IPS-11a (cell line): ENCODE results near the gene TCTN3.
"Not testable (repeated sequence)": the region's sequence is repeated elsewhere in the genome, so short reads cannot be mapped to it uniquely, and the experiment has no call there.

ENCODE experiments used
- H3K4me3 ChIP-seq: one replicate; pipeline ENCODE4 v1.5.1; 2013; ENCODE audit warnings: low read depth, low read length, control low read depth

Gene TCTN3

GRCh38 chr10:95637140-95637539 lies 56.6 kb downstream of the TCTN3 start:
- no peak overlapping the region for H3K4me3 ChIP-seq

DNA sequence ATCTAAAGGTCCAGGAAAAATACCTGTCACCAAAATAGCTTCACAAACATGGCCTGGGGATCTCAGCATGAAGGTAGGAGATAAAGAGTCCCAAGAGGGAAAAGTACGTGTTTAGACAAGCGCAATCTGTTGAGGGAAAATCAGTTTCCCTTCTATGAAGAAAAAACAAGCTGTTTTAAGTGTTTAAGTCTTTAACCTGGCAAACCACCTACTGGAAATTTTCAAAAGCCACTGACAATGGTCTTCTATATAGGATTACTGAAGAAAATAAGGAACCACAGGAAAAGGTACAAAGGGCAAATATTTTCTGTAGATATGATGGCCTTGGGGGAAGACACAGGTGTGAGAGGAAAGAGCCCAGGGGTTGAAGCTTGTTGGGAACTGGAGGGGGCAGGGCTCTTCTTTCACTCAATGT lies 58.4 kb downstream of the TCTN3 start:
- no peak overlapping the region for H3K4me3 ChIP-seq

GRCh38 chr10:95628786-95629185 lies 64.9 kb downstream of the TCTN3 start:
- H3K4me3 ChIP-seq = no peak overlapping the region

DNA sequence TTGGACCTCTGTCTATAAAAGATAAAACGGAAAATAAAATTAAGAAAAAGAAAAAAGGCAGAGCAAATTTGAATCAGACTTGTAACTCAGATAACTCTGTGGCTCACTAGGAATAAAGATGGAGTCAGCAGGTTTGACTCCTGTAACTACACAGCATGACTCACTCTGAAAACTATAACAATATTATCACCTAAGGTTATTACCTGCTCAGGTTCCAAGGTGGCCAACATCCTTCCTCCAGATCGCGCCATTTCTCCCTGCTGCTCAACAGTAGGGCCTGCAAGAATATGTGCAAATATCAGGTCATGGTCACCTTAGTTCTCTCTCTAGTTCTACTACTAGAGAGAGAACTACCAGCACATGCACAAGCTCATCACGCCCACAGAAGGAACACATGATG lies 67.2 kb downstream of the TCTN3 start:
- no peak overlapping the region for H3K4me3 ChIP-seq

- not testable (repeated sequence) for H3K4me3 ChIP-seq
Observed at GRCh38 chr10:95620415-95620814, 73.3 kb downstream of the TCTN3 start.

DNA sequence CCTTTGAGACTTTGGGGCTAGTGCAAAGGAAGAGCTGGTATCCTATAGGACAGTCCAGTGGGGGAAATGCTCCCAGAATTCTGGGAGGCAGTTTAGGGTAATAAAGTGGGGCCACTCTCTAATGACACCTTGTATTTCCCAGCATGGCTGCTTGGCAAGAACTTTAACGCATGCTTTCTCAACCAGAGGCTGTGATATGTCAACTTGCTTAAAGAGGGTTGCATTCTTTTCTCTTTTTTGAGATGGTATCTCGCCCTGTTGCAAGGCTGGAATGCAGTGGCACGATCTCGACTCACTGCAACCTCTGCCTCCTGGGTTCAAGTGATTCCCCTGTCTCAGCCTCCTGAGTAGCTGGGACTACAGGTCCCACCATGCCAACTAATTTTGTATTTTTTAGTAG lies 75.6 kb downstream of the TCTN3 start:
- H3K4me3 ChIP-seq = no peak overlapping the region

- H3K4me3 ChIP-seq = no peak overlapping the region
Observed at GRCh38 chr10:95616446-95616845, 77.3 kb downstream of the TCTN3 start.
